ENCODE data around the gene RPL36.

RPL36 gene

DNA sequence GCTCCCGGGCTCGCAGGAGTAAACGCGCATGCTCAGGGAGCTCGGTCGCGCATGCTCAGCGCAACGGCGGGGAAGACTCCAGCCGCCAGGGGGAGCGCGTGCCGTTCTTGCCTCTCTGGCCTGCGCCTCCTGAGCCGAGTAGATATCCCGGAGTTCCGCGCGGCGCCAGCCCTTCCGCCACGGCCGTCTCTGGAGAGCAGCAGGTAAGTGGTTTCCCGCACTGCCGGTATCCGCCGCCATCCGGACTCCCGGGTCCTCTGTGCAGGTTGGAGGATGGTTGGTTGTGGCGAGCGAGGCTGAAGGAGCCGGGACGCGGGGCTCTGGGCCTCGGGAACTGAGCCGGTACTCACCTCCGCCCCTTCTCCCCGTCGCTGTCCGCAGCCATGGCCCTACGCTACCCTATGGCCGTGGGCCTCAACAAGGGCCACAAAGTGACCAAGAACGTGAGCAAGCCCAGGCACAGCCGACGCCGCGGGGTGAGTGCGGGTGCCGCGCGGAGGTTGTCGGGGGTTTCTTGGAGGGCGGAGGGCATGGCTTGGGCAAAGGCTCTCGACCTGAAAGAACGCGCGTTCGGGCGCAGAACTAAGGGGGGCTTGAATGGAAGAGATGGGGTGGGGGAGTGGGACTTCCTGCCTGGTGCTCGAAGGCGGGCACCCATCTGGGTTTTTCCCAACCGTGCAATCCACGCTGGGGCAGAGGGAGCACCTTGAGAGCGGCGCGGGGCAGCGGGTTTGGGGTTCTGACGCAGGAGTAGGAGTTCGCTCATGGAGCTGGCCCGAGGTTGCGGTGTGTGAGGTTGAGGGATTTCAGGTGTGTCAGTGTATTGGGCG lies at the start of gene RPL36:
RPL36 (plus strand) TSS at position 171 of the 830 bp plus-strand sequence; CDS start at position 384, 213 bp downstream.
- peak; percentile 98 for DNase-seq (ENCODE audit: low spot score)

DNA sequence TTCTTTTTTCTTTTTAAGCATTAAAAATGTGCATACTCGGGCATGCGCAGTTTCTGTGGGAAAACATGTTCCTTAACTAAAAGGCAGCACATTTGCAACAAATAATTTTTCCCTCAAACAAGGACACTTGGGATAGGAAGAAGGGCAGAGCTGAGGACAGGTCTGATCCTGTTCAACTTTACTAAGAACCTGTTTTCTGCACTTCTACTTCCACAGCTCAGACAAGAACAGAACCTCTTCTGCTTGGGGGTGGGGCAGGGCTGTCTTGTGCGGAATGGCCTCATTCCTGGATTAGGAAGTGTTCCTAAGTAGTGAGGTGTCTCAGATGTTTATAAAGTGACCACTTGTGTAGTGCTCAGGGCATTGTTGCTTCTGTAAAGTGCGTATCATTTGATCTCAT lies 48.9 kb upstream of the RPL36 start:
- DNase-seq (ENCODE audit: low spot score), result no peak

DNA sequence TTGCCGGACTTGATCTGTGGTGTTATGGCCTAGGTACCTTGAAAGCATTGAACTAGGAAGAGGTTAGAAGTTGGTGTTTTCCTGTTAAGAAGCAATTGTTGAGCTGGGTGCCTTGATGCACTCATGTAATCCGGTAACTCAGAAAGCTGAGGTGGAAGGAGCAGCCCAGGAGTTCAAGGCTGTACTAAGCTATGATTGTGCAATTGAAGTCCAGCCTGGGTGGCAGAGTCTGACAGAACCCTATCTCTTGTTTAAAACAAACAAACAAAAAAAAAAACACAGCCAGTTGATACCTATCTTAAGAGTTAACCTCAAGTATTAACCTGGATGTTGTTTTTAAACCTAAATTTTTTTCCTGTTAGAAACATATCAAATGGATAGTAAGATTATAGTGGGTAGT lies 47.9 kb upstream of the RPL36 start:
- no peak for DNase-seq (ENCODE audit: low spot score)

DNA sequence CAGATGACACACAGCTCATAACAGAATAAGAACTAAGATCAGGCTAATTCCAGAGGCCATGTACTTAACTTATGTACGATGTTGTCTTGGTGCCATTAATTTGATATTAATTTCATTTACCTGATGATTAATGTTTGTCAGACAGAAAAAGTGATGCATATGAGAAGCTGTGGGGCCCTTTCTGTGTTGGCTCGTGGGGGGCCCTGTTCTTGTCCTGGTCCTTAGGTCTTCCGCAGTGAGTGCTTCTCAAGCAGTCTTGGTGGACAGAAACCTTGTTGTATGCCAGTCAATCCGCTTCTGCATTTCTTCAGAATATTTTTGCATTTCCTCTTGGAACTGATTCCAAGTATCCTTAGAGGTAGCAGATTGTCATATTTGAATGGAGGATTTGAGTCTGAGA lies 47.0 kb upstream of the RPL36 start:
- DNase-seq (ENCODE audit: low spot score), result no peak

DNA sequence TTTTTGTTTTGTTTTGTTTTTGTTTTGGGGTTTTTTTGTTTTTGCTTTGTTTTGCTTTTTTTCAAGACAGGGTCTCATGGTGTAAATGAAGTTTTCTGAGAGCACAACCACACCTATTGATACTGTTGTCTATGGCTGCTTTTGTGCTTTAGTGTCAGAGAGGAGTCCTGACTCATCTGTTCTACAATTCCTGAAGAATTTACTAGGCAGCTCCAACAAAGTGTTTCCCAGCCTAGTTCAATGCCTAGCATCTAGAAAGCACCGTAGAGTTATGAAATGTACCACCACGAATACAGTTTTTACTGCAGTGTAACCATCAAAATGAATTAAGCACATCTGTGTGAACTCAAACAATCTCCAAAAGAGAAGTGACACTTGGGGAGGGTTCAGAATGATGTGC lies 46.1 kb upstream of the RPL36 start:
- no peak for DNase-seq (ENCODE audit: low spot score)

DNA sequence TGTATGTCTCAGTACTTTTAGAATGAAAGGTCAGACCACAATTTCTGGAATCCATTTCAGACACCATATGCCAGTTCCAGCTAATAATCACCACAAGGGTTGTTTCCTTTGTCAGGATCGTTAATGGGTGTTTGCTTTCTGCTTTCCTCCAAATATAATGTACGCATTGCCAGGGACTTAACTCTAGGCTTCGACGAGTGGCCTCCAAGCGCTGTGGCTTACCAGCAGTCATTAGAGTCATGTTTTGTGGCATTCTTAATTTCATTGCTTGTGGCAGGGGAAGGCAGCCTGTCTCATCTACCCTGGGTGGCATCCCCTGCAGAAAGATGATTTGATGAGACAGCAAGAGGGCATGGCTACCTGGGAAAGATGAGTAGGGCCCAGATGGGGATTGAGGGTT lies 44.7 kb upstream of the RPL36 start:
- no peak for DNase-seq (ENCODE audit: low spot score)

DNA sequence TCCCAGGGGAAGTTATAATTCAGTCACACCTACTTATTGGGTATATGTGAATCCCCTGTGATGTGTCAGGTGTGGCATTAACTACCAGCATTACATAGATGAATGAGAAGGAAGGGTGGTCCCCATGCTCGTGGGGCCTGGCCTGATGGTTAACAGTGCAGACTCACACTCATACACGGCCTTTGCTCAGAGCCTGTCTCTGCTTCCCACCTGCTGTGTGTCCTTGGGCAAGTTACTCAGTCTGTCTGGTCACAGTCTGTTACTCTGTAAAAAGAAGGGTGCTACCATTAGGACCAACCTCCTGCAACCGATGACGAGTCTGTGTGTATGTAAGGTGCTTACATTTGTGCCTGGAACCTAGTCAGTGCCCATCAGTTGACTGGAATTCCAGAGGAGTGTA lies 43.4 kb upstream of the RPL36 start:
- no peak for DNase-seq (ENCODE audit: low spot score)

DNA sequence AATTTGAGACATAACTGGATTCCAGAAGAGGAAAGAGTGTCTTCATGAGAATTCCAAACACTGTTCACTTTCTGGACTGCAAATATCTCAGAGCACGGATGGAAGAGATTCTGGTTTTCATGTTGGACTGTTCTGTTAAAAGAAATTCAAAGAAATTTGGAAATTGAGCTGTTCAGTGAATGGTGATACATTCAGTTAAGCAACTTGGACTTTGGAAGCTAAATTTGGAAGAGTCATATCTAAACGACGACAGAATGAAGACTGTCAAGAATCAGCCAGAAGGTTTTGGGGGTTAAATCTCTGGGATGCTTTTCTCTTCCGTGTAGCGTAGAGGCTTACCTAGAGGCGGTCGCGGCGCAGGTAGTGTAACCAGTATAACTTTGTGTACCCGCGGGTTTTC lies 41.6 kb upstream of the RPL36 start:
- DNase-seq (ENCODE audit: low spot score), result no peak

DNA sequence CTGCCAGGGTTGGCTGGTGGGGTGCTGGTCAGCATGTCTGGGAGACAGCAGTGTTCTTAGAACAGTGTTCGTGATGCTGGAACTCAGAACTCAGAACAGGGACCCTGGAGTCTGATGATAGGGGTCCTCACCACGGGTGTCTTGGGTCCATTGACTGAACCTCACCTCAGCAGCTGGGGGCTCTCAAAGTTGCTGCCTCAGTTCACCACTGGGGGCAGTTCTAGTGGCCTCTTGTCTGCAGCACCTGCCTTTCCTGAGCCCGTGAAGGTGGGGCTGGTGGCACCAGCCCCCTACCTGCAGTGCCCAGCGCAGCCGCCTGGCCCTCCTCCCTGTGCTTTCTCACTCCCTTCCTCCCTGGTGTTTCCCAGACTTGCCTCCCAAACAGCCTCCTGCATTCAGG lies 38.7 kb upstream of the RPL36 start:
- DNase-seq (ENCODE audit: low spot score), result no peak

DNA sequence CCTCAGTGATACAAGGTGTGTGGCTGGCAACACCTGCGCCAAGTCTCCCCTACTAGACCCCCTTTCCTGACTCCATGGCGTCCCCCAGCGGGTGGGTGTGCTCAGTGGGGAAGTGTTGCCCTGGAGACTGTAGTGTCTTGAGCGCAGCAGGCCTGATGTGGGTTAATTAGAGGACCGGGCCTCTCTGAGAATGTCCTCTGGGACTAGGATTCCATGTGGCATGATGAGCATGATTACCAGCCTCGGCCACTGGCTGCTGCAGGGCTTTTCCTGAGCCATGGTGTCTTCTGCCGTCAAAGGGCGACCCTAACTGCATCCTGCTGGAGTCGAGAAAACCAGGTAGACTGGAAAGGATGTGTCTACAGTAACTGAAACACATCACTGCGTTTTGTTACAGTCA lies 37.8 kb upstream of the RPL36 start:
- no peak for DNase-seq (ENCODE audit: low spot score)

DNA sequence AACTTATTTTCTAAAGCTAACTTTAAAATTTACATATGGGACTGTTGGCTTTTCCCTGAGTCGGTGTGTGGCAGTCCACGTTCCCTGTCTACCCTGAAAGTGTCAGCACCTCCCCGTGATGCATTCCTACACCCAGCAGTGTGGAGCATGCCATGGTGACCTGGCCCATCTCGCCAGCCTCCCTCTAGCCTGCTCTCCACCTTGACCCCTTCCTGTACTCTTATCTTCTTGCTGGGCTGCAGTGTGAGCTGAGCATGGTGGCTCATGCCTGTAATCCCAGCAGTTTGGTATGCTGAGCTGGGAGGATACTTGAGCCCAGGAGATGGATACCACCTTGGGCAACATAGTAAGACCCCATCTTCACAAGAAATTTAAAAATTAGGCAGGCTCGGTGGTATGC lies 35.2 kb upstream of the RPL36 start:
- no peak for DNase-seq (ENCODE audit: low spot score)

DNA sequence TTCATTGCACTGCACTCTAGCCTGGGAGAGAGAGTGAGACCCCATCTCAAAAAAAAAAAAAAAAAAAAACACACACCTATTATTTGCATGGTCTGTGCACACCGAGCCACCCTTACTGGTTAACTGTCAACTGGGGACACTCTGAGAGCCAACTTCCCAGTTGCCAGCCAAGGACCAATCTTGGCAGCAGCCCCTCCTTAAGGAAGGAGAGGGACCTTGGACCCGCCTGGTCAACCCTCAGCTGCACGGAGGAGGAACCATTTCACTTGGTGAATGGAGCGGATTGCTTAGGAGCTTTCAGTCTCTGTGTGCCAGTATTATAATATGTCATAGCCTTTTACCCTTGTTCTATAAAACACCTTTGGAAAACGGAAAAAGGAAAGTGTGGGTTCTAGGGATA lies 34.7 kb upstream of the RPL36 start:
- DNase-seq (ENCODE audit: low spot score), result no peak

DNA sequence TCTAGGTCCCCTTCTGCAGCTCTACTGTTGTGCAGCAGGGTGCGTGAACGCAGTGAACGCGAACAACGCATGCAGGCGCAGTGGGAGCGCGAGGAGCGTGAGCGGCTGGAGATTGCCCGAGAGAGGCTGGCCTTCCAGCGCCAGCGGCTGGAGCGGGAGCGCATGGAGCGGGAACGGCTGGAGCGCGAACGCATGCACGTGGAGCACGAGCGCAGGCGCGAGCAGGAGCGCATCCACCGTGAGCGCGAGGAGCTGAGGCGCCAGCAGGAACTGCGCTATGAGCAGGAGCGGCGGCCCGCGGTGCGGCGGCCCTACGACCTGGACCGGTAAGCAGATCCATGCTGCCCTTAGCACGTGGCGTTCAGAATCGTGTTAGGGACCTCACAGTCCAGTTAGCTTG lies 28.6 kb upstream of the RPL36 start:
- DNase-seq (ENCODE audit: low spot score), result no peak

DNA sequence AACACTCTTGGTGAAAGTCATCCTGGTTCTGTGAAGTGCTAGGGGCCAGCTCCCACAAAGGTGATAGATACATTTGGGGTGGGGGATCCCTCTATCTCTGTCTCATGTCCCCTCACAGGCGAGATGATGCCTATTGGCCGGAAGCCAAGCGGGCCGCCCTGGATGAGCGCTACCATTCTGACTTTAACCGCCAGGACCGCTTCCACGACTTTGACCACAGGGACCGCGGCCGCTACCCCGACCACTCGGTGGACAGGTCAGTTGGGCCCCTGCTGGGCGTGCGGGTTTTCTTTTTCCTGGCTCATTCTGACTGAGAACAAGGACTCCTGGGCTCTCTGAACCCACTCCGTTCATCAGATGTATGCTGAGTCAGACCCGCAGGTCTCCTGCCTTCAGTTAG lies 26.2 kb upstream of the RPL36 start:
- no peak for DNase-seq (ENCODE audit: low spot score)

DNA sequence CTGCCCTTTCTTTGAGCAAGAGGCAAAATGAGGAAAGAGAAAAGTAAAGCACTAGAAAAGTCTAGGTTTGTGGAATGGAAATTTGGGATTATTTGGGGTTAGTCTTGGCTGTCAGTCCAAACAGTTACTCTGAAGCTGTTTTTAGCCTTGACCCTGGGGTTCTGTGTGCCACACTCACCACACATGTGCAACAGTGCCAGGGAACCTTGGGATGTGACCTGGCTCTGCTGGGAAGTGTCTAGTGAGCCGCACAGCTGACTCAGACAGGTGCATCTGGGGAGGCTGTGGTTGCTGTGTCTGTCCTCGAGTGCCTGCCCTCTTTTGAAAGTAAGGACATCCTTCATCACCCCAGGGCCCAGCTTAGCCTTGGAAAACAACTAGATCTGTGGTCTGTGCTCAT lies 25.6 kb upstream of the RPL36 start:
- no peak for DNase-seq (ENCODE audit: low spot score)

DNA sequence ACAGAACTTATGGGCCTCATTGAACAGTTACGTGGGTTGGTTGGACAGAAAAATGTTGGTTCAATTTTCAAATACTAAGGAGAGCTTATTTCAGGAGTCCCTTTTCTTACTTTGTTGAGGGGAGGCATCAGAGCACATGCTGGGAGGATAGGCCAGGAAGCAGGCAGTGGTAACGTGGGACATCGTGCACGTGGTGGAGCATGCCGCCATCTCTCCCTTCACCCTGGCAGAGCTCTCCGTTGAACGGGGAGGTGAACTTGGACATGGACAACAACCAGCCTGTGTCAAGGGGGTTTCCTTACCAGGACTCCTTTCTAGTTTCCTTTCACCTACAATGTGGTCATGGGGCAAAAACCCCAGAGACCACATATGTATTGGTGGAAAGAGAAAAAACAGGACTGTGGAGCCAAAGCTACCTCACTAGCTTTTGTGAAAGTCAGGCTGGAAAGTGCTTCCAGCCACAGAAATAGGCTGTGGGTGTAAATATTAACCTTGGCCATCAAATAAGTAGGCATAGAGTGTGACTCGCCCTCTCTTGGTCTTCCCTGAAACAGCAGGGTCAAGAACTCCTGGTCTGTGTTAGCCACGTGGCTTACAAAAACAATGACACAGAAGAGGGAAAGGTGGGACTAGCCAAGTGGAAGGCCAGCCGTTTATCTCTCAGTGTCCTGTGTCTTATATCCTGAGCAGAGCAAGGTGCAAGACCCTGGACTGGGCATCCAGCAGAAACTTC lies 24.1 kb upstream of the RPL36 start:
- DNase-seq (ENCODE audit: low spot score), result peak; percentile 78

DNA sequence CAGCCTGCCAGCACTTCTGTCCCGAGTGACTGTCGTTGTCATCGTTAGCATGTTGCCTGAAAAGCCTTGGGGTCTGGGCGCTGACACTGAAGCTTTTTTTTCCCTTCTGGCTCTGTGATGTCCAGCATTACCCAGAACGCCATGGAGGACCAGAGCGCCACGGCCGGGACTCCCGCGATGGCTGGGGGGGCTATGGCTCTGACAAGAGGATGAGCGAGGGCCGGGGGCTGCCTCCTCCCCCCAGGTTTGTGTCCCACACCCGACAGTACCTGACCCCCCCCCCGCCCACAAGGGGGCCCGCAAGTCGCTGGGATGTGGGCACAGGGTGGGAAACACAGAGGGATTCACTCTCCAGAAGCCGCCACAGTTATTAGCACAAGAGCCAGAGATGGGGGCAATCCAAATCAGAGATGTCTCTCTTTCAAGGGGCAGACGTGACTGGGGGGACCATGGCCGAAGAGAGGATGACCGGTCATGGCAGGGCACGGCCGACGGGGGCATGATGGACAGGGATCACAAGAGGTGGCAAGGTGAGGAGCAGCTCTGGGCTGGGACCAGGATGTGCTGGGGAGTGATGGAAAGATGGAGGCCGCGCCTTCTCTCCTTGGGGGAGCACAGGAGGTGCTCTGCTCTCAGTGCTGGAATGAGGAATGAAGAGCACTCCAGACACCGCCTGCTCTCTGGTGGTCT lies 23.0 kb upstream of the RPL36 start:
- no peak for DNase-seq (ENCODE audit: low spot score)

DNA sequence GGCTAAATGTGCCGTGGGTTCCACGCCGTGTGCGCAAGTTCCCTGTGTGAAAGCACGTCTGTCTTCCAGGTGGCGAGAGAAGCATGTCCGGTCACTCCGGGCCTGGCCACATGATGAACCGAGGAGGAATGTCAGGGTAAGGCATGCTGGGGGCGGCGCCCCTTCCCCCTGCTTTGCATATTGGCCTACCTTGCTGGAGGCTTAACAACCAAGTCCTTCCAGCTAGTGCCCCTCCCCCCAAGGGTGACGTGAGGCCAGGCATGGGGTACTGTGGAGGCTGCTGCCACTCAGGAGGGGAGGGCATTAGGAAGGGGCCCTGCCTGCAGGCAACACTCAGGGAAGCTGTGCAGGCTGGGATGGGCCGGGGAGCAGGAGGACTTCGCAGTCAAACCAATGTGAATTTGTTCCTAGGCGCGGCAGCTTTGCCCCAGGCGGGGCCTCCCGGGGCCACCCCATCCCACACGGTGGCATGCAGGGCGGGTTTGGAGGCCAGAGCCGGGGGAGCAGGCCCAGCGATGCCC lies 22.3 kb upstream of the RPL36 start:
- DNase-seq (ENCODE audit: low spot score), result no peak

DNA sequence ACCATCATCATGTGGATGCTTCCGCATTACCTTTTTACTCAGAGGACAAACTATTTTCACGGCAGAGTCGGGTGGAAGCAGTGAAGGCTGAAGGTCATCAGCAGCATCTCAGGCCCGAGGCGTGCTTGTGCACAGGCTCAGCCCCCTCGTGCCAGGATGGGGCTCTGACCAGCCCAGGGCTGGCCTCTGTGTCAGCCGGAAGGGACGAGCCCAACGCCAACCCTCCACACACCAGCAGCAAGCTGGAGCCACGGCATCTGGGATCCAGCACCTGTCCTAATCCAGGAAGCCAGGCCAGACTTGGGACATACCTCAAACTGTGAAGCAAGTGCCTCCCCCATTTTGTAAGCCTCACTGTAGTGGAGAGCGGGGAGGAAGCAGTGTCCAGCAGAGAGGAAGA lies 20.9 kb upstream of the RPL36 start:
- no peak for DNase-seq (ENCODE audit: low spot score)

DNA sequence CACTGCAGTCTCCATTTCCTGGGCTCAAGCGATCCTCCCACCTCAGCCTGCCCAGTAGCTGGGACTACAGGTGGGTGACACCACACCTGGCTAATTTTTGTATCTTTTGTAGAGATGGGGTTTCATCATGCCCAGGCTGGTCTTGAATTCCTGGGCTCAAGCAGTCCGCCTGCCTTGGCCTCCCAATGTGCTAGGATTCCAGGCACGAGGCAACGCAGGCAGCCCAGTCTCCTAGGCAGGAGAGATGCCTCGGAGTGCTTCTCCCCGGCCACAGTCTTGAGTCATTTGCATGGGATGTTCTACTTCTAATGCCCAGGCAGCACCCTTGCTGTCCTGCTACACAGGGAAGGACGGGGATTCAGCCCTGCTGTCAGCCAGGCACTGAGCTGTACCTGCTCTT lies 18.5 kb upstream of the RPL36 start:
- DNase-seq (ENCODE audit: low spot score), result no peak

DNA sequence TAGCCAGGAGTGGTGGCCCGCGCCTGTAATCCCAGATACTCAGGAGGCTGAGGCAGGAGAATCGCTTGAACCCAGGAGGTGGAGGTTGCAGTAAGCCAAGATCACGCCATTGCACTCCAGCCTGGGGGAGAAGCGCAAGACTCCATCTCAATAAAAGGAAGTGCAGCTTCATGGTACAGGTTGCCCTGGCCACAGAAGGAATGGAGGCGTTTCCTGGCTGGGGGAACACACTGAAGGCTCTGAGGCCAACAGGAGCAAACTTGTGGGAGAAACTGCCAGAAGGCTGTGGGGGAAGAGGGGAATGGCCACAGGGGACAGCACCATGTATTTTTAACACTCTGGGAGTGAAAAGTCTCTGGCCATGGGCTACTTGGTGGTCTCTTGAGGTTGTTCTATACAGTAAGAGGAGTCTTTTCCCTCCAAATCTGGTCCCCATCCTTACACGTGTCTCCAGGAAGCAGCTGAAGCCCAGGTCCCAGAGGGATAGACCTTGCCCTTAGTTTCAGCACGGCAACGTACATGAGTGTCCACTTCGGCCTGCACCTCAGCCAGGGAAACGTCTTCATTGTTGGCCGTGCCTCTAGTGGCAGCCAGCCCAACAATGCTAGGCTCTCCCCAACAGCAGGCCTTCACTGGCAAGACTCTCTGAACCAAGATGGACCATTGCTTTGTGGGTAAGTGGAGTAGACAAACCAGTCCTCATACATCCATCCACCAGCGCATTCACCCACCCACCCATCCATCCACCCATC lies 17.2 kb upstream of the RPL36 start:
- no peak for DNase-seq (ENCODE audit: low spot score)

DNA sequence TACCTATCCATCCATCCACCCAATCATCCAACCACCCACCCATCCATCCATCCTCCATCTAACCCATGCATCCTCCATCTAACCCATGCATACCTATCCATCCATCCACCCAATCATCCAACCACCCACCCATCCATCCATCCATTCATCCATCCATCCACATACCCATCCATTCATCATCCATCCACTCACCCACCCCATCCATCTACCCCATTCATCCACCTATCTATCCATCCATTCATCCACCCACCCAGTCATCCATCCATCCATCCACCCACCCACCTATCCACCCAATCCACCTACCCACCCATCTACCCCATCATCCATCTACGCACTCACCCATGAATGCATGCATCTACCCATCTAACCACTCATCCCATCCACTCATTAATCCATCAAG lies 16.3 kb upstream of the RPL36 start:
- DNase-seq (ENCODE audit: low spot score), result no peak
